Body of pancreas (tissue), 4 donors: ENCODE results near the gene ROCK2.

Experiments used
- CTCF ChIP-seq, 7 experiments: fragments of 450-650 bp in 4 of 7; fragments of 200-600 bp in 3 of 7; sonication (generic) in 3 of 7; IDR thresholded peaks; one replicate each; pipeline ENCODE4 v1.5.1; 2016 to 2019; ENCODE audit warnings: antibody characterized with exemption in 7 of 7
- POLR2A ChIP-seq, 3 donors: fragments of 450-650 bp; IDR thresholded peaks; one replicate each; pipeline ENCODE4 v1.6.1; 2016; ENCODE audit warnings: antibody characterized with exemption in 3 of 3, mild to moderate bottlenecking in 2 of 3

DNA sequence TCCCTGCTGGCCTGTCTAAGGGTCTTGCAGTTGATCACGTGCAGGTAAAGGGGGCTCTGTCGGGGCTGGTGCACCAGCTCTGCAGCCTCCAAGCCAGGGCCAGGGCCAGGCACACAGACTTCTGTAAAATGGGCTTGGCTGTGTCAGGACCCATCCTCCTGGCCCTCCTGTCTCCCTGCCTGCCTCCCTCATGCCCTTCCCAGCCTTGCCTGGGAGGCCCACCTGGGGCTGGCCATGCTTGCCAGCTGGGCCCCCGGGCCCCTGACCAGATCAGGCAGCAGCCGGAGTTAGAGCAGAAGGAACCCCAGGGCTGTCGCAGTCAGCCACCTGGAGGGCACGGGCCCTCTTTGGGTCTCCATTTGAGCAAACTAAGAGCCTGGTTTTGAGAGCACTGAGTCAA, 187.1 kb downstream of the ROCK2 start:
- no peak for TF ChIP-seq CTCF (IDR thresholded peaks at IDR 0.05)
- TF ChIP-seq POLR2A (IDR thresholded peaks at IDR 0.05), result no peak
